Brain pericyte (primary cell): ENCODE data around the gene ANKEF1.

Source experiments
- DNase-seq: peaks from one replicate; pipeline ENCODE4 v3.0.0-alpha.2; 2012; ENCODE audit warnings: low read depth, low spot score

ANKEF1 gene

DNA sequence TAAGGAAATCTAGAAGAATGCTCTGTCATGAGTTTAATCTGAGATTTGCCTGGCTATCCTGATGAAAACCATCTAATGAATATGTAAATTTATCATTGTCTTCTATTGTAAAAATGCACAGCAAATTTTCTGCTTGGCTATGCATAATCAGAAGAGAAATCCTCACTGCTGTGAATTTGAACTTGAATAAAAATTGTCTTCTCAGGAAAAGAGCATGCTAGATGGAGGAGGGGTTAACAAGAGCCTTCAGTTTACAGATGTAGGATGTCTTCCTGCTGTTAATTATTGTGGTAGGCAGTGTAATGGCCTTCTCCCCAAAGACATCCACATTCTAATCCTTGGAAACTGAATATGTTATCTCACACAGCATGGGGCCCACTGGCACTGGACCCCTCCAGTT is 45.8 kb downstream of the ANKEF1 start:
- no peak for DNase-seq

DNA sequence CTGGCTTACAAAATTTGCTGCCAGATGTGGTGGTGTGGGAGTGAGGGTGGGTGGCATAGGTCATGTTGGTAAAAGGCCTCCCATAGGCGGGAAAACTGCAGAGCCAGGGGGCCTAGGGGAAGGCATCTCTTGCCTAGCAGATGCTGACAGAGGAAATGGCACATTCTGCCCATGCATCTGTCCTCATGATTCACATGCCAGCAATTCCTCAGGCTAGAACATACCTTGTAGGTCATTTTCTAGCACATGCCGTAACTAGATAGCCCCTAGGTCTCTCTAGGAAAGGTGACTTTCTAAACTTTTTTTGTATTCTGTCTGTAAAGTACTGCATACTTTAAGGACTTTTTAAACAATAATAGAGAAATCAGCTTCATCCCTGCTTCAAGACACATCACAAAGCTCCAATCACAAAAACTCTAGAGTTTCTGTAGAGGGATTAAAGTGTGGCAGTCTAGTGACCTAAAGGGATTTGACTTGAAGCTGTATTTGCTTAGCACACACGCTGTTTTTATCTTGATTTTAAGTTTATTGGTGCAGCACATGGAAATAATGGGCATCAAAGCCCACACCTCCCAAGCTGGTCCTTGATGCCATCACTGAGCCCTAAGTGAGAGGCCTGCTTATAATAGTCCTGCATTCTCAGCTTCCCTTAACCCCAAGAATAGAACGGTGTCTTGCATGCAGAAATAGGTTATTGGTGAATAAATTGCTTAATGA is 55.2 kb downstream of the ANKEF1 start:
- DNase-seq: no peak

DNA sequence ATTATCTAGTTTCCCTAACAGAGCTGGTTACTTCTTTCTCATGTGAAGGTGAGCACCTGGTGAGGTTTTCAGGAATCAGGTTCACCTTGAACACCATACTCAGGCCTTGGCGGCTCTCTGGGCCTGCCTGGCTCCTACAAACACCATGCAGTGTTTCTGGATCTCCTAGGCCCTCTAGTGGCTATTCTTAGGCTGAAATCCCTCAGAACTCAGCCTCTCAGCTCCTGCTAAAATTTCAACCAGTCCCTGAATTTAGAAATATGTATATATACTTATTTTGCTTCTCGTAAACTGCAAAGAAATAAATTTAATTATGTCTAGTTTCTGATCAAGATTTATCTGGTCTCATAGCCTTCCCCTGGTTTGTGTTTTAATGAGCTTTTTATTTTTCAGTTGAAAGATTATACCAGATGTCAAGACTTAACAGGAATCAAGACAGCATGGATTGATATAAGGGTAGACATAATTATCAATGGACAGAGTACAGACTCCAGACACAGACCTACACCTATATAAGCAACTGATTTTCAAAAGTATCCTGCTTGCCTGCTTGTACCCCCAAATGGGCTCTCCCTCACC is 55.9 kb downstream of the ANKEF1 start:
- DNase-seq: no peak

GRCh38 chr20:10093087-10093591 is 58.4 kb downstream of the ANKEF1 start:
- DNase-seq: no peak

- DNase-seq: no peak
Observed at GRCh38 chr20:10094566-10095173, 59.9 kb downstream of the ANKEF1 start.

DNA sequence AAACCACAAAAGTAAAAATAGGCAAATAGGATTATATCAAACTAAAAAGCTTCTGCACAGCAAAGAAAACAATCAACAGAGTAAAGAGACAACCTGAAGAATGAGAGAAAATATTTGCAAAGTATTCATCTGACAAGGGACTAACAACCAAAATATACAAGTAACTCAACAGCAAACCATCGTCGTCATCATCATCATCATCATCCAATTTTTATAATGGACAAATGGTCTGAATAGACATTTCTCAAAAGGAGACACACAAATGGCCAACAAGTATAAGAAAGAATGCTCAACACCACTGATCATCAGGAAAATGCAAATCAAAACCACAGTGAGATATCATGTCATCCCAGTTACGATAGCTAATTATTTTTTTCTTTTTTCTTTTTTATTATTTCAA is 62.0 kb downstream of the ANKEF1 start:
- no peak for DNase-seq

DNA sequence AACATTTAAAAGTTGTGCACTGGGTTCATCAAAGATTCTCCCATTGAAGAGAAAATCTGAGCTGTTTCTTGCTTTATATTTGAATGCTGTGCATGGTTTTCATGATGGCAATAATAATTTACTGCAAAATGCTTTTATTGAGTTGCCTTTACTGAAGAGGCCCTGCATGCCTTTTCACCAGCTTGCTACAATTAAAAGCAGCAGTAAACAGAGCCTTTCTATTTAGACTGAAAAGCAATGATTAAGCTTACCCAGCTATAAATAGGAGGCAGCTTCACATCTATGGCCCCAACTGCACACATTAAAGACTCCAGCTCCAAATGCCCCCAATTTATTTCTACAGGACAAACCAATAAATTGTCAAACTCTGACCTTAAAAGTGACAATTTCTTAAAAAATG is 70.3 kb downstream of the ANKEF1 start:
- DNase-seq: no peak
